ENCODE results near the gene CTTN.

- TF ChIP-seq, protein P1, sequence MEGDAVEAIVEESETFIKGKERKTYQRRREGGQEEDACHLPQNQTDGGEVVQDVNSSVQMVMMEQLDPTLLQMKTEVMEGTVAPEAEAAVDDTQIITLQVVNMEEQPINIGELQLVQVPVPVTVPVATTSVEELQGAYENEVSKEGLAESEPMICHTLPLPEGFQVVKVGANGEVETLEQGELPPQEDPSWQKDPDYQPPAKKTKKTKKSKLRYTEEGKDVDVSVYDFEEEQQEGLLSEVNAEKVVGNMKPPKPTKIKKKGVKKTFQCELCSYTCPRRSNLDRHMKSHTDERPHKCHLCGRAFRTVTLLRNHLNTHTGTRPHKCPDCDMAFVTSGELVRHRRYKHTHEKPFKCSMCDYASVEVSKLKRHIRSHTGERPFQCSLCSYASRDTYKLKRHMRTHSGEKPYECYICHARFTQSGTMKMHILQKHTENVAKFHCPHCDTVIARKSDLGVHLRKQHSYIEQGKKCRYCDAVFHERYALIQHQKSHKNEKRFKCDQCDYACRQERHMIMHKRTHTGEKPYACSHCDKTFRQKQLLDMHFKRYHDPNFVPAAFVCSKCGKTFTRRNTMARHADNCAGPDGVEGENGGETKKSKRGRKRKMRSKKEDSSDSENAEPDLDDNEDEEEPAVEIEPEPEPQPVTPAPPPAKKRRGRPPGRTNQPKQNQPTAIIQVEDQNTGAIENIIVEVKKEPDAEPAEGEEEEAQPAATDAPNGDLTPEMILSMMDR (IDR thresholded peaks at IDR 0.05), result no peak
- no peak for TF ChIP-seq POLR2A (IDR thresholded peaks at IDR 0.05)
Measured at GRCh38 chr11:70476669-70477068, 78.3 kb downstream of the CTTN start.

Measured in Peyer's patch (tissue), 4 donors.